Stimulated activated CD8-positive, alpha-beta memory T cell treated with anti-CD3 and anti-CD28 coated beads, Interleukin-12 subunit alpha, Interleukin-12 subunit beta, amount 100 ng/mL, for 4 hours (primary cell): Measurements from ENCODE around the gene HMHB1.

ENCODE experiments used
- DNase-seq: peaks from one replicate; pipeline ENCODE4 v3.0.0-alpha.2; 2020; ENCODE audit warnings: low read depth

HMHB1 gene

GRCh38 chr5:143812085-143812705 lies at the start of gene HMHB1:
HMHB1 (plus strand) TSS chr5:143812161.
- DNase-seq: no peak

DNA sequence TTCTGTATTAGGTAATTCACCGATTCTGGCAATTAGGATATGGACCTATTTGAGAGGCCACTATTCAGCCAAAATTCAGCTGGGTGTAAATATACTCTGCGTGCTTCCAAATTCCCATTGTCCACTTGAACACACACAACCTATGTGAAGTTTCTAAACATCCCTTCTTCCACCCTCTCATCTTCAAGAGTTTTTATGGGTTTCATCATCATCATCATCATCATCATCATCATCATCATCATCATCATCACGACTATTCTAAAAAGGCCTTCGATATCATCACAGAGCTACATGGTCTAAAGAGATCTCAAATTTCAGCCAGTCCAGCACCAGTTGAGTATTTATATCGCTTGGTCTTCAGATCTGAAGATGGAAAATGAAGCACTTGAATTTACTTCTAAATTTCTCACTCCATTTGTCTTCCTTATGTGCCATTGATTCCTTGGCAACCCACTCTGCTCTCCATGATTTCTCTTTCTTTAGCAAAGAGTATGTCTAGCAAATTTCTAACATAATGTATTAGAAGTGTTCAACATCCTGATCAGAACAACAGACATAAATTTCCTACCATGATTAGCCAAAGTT lies 49.2 kb upstream of the HMHB1 start:
- no peak for DNase-seq

- DNase-seq: no peak
Measured at GRCh38 chr5:143767162-143767561, 44.8 kb upstream of the HMHB1 start.

DNA sequence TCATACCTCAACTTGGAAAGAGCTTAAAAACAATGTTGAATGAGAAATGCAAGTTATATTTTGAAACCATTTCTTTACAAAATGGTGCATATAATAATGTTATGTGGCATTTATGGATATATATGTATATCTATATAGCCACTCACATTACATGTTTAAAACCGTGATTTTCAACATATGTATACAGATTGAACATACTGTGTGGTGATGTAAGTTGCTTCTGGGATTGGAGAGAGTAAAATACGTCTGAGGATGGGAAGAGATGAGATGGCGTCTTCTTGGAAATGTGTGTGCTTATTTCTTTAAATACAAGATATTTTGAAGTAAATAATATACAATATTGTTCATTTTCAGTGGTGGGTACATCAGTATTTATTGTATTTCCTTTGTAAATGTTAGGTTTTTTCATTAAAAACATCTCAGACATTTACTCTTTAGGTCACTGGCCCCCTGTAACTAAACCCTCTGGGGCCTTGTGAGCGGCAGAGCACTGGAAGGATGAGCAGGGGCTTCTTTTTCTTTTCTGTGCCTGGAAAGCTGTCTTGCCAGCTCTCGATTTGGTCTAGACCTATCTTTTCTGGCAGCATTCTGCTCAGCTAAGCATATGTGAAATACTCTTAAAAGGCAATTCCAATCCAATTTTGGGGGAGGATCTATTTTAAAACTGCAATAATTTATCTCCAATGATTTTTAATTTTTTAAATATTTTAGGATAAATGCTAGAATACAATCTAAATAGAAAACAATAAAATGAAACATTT lies 42.8 kb upstream of the HMHB1 start:
- DNase-seq: no peak

- DNase-seq: no peak
Measured at GRCh38 chr5:143770450-143770849, 41.5 kb upstream of the HMHB1 start.

DNA sequence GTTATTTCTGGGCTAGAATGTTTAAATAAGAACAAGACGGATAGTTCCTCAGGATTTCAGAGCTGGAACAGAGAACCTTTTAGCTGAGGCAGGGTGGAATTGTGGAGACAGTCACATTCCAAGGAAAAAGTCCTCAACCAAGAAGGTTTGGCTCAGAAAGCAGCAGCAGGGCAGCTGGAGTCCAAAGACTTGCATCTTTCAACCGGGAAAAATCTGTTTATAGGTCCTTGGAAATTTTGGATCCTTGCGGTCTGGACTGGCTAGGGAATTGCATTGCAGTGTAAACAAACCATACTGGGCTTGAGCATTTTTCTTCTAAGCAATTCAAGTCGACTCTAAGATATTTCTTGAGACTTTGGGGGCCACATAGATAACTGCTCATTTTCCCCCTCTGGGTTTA lies 40.8 kb upstream of the HMHB1 start:
- DNase-seq: no peak

GRCh38 chr5:143771602-143772001 lies 40.4 kb upstream of the HMHB1 start:
- DNase-seq: no peak

GRCh38 chr5:143772621-143773020 lies 39.3 kb upstream of the HMHB1 start:
- DNase-seq: no peak

DNA sequence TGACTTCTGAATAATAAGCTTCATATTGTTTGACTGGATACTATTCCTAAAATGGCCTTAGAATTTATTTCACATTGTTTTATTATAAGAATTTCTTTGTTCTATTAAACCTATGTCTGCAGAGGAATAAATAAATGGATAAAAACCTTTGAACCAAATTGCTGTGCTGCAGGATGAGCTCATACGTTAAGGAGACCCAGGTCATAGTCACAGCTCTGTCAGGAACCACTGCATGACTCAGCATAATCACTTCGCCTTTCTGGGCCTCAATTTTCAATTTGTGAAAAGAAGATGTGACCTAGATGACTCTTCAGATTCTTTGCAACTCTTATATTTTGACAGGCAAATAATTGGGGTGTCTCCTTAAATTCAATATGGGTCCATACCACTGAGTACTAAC lies 36.7 kb upstream of the HMHB1 start:
- no peak for DNase-seq

GRCh38 chr5:143776951-143777350 lies 35.0 kb upstream of the HMHB1 start:
- DNase-seq: no peak

DNA sequence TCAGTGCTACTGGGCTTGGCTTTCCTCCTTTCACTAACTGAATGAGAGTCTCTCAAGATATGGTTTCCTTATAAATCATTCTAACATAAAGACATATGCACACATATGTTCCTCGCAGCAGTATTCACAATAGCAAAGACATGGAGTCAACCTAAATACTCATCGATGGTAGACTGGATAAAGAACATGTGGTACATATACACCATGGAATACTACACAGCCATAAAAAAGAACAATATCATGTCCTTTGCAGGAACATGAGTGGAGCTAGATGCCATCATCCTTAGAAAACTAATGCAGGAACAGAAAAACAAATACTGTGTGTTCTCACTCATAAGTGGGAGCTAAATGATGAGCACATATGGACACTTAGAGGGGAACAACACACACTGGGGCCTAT lies 32.5 kb upstream of the HMHB1 start:
- no peak for DNase-seq

DNA sequence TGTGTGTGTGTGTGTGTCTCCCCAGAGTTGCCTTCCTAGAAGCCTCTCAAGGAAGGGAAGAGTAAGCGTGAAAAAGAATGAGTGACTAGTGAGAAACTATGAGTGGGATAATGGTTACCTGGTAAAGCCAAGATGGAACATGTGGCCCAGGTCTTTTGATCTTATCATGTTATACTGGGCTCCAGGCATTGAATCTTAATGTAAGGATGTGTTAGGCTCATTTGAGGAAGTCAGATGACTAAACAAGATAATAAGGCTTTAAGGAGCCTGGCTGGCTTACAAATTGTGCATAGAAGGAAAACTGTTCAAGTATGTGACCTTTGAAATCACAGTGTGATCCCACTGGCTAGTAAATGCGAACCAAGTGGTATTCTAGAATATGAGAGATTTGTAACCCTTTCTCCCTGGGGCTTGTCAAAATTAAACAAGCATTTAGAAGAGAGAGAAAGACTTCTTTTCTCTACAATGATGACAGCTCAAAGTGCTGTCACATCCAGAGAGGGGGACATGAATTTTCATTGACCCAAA lies 29.9 kb upstream of the HMHB1 start:
- no peak for DNase-seq

- DNase-seq: no peak
Measured at GRCh38 chr5:143782588-143783386, 29.2 kb upstream of the HMHB1 start.

DNA sequence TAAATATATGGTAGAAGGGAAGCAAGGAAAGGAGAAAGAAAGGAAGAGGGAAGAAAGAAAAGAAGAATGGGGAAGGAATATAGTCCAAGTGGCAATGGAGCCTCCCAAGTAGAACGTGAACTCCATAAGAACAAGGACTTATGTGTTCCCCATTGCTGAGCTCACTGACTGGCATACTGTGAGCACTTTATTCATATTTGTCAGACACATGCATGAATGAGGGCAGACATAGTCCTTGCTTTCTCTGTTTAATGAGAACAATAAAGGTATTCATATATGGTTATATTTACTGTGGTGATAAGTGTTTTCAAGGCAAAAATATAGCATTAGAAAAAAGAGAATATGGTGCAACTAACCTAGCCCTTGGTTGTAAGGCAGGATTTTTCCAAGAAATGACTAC lies 23.6 kb upstream of the HMHB1 start:
- DNase-seq: no peak

DNA sequence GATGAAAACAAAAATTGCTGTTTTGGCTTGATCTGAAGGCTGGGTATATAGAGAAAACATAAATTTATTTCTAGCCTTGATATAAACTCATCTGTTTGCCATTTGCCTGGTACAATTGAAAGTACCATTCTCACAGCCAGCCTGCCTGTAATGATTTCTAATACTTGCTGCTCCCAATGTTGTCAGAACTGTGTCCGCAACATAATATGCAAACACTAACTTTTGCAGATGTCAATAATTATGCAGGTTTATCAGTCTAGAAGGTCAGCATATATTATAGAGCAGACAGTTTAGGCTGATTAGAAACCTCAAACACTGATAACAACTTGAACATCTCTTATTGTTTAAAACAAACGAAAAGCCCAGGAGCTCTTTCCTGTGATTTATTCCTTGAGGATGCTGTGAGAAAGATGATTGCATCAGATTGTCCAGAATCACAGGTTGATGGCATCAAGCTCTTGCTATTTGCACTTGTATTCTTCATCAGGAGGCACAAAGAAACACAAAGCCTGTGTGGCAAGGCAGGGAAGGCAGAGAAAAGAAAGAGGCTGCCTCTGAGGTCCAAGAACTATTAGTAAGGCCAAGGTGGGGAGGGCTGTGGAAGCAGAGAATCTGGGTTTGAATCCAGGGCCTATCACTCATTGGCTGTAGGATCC lies 21.4 kb upstream of the HMHB1 start:
- no peak for DNase-seq

DNA sequence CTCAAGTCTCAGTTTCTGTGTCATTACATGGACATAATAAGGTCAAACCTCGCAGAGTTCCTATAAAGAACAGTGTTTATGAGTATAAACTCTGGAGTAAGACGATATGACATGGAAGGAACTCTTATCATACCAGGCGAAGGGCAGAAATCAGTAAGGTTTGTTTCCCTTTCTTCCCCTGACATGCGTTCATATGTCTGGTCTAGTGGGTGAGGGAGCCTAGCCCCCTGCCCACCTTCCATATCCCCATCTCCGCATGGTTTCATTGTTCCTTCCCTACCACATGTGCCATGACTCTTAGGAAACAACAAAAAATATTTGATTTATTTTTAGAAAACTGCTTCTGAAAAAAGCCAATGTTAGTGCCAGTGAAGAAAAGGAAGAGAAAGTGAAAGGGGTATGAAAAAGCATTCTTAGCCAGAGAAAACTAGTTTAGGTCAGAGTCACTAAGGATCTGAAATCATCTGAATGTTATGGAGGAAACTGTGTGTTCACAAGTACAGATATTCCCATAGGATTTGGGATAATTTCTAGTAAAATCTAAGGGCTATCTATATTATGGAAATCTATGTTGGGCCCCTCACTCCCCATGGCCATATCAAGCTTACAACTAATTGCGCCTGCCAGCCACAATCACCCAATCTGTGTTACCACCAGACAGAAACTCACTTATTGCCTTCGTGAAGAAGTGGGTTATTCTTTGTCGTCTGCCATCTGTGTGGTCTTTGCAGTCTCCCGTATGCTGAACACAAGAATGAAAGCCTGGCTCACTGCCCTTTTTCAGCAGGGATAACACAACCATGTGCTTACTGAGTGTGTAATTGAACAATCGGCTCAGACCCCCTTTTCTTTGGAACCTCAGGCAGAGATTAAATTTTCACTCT lies 19.9 kb upstream of the HMHB1 start:
- DNase-seq: no peak

- no peak for DNase-seq
Measured at GRCh38 chr5:143793249-143793648, 18.7 kb upstream of the HMHB1 start.

DNA sequence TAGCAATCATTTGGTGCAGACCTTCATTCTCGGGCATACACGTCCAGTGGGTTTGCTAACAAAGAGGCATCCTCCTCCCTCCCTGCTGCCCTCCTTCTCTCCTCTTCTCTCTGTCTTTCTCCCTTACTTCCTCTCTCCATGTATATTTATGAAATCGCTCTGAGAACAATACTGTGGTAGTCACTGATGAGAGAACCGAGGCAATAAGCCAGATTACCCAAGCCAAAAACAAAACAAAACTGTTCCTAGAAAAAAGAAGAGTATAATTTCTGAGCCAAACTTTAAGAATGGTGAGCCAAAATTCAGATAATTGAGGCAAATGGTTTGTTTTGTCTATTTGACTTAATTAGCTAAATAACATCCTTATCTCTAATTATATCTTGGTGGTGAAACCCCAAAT lies 15.8 kb upstream of the HMHB1 start:
- DNase-seq: no peak

GRCh38 chr5:143796753-143797152 lies 15.2 kb upstream of the HMHB1 start:
- no peak for DNase-seq

DNA sequence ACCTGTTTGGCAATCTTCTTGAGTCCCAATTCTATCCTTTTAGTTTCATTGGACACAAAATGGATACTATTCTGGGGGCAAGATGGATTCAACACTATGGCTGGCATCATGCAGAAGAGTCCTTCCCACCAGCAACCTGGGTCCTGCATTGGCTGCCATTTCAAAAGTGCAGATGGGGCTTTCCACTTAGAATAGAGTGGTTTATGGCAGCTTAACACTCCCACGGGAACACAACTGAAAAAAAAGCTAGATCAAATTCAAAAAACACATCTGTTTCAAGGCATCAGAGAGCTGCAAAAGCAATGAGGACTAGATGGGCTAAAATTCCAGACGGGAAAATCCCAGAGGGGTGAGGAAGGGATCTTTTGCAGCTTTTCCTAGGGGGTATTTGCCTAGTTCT lies 11.2 kb upstream of the HMHB1 start:
- DNase-seq: no peak
